Lower leg skin (tissue), 4 donors: Measurements from ENCODE around the gene GAK. TPM values are rescaled to one million over a fixed set of nuclear protein-coding genes. Genes with fewer than 3 reads are reported as not detected.

ENCODE experiments used
- DNase-seq, 2 donors: peaks; one replicate each; pipeline ENCODE4 v3.0.0-alpha.2; 2019; ENCODE audit warnings: low spot score in 2 of 2
- H3K4me3 ChIP-seq: fragments of 200-600 bp; sonication (generic); 2 replicates; pipeline ENCODE4 v1.5.1; 2017; ENCODE audit warnings: mild to moderate bottlenecking, low read depth; ENCODE audit not compliant: poor library complexity, severe bottlenecking
- CTCF ChIP-seq, 3 donors: fragments of 450-650 bp; IDR thresholded peaks; one replicate each; pipeline ENCODE4 v1.5.1; 2016; ENCODE audit warnings: antibody characterized with exemption in 3 of 3, mild to moderate bottlenecking in 3 of 3, moderate library complexity in 2 of 3
- POLR2A ChIP-seq, 2 donors: fragments of 450-650 bp; IDR thresholded peaks; one replicate each; pipeline ENCODE4 v1.6.1; 2016 to 2017; ENCODE audit warnings: antibody characterized with exemption in 2 of 2, mild to moderate bottlenecking in 1 of 2, moderate library complexity in 1 of 2
- WGBS, 2 donors: methylation state at CpG; one replicate each; pipeline ENCODE4 v1.1.5; 2018; 5-methylcytosine and 5-hydroxymethylcytosine counted together
- intact Hi-C: fragments of 100-400 bp; cut with DNase I; formaldehyde crosslinking; loops from one replicate; pipeline ENCODE4 v1.15.0; 2023; ENCODE audit warnings: low total_unique reads
- total RNA-seq, 4 donors: library from RNA; depleted of rRNA; stranded (reverse); fragments of >200 nt; gene quantifications; one replicate each; pipeline ENCODE4 v1.1.0, GENCODE V29; 2016

GAK gene
- total RNA-seq, 4 donors from 2014 or later: 94.7 to 154 (median 108) TPM

- DNase-seq: peak in 1 of 2 donors; percentile 75
- 86 to 93% methylated on average over 27 to 28 of the region's 30 CpGs for WGBS, 2 donors
- H3K4me3 ChIP-seq: no peak overlapping the region
- intact Hi-C loops: no loop called here
- TF ChIP-seq POLR2A (IDR thresholded peaks at IDR 0.05) (no peak), CTCF (IDR thresholded peaks at IDR 0.05) (no peak)
Observed at GRCh38 chr4:950136-951020, 18.3 kb upstream of the GAK start.

GRCh38 chr4:949656-950055 is 17.5 kb upstream of the GAK start:
- intact Hi-C loops: no loop called here
- TF ChIP-seq CTCF (IDR thresholded peaks at IDR 0.05) (no peak), POLR2A (IDR thresholded peaks at IDR 0.05) (no peak)
- peak in 1 of 2 donors; percentile 58 for DNase-seq

GRCh38 chr4:948936-949300 is 16.8 kb upstream of the GAK start:
- TF ChIP-seq CTCF (IDR thresholded peaks at IDR 0.05) (no peak), POLR2A (IDR thresholded peaks at IDR 0.05) (no peak)
- 89 to 90% methylated on average over 11 to 13 of the region's 13 CpGs for WGBS, 2 donors
- intact Hi-C loops: no loop called here
- DNase-seq: no peak
- no peak overlapping the region for H3K4me3 ChIP-seq

More at GRCh38 chr4:949656-950055, 17.5 kb upstream of the GAK start:
- WGBS, 2 donors: 89 to 97% methylated on average over 19 to 20 of the region's 20 CpGs
- no peak overlapping the region for H3K4me3 ChIP-seq

- peak in 1 of 2 donors; percentile 78 for DNase-seq
- intact Hi-C loops: no loop called here
- H3K4me3 ChIP-seq: no peak overlapping the region
- TF ChIP-seq POLR2A (IDR thresholded peaks at IDR 0.05): no peak
- no peak for TF ChIP-seq CTCF (IDR thresholded peaks at IDR 0.05)
- 87 to 91% methylated on average over 32 to 33 of the region's 33 CpGs for WGBS, 2 donors
Observed at GRCh38 chr4:948101-948935, 16.2 kb upstream of the GAK start.

GRCh38 chr4:947491-947971 is 15.4 kb upstream of the GAK start:
- intact Hi-C loops: no loop called here
- DNase-seq: peak in 1 of 2 donors; percentile 80

More at GRCh38 chr4:947491-947971, 15.4 kb upstream of the GAK start:
- TF ChIP-seq CTCF (IDR thresholded peaks at IDR 0.05): no peak
- no peak for TF ChIP-seq POLR2A (IDR thresholded peaks at IDR 0.05)
- no peak overlapping the region for H3K4me3 ChIP-seq
- 92 to 95% methylated on average over 13 to 18 of the region's 19 CpGs for WGBS, 2 donors
